GM20000 (cell line): ENCODE data around the gene ZCCHC24.

ENCODE experiments used
- DNase-seq: peaks from one replicate; pipeline ENCODE4 v3.0.0; 2012; ENCODE audit warnings: low spot score
- CTCF ChIP-seq: IDR thresholded peaks from 2 replicates; pipeline ENCODE4 v1.5.1; 2012; ENCODE audit warnings: mild to moderate bottlenecking, control low read depth; ENCODE audit errors: extremely low read depth, missing control alignments

The ZCCHC24 gene

GRCh38 chr10:79352035-79352877 lies 93.2 kb downstream of the ZCCHC24 start:
- peak; percentile 6 for DNase-seq
- TF ChIP-seq CTCF: no peak

- no peak for TF ChIP-seq CTCF
- no peak for DNase-seq
Observed at GRCh38 chr10:79351332-79351731, 94.1 kb downstream of the ZCCHC24 start.

DNA sequence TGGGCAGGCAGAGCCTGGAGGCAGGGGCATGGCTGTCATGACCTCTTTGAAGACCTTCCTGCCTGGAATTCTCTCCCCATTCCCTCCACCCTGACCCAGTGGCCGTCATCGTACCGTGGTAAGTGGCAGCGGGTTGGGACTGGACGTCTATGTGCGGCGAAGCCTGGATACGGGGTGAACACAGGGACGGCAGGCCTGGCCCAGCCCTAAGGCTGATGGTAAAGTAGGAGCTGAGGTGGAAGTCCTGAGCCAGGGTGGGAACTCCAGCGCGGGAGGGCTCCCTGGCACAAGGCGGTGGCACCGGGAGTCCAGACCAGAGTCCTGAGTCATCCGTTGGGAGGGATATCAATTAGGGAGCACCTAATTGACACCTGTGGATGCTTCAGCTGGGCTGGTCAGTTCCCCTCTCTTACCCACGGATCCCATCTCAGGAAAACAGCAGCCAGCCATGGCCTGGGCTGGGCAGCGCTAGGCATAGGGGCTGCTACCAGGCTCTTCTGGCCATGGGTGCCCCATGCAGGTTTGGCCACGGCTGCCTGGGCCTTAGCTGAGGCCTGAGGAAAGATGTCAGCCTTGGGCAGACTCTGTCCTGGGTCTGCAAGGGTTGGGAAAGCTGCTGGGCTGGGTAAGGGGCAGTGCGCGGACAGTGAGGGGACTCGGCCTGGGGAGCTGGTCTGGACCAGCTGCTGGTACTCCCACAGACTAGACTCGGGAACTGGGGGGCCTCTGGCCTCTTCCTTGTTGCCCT lies 94.8 kb downstream of the ZCCHC24 start:
- TF ChIP-seq CTCF: no peak
- peak; percentile 7 for DNase-seq

DNA sequence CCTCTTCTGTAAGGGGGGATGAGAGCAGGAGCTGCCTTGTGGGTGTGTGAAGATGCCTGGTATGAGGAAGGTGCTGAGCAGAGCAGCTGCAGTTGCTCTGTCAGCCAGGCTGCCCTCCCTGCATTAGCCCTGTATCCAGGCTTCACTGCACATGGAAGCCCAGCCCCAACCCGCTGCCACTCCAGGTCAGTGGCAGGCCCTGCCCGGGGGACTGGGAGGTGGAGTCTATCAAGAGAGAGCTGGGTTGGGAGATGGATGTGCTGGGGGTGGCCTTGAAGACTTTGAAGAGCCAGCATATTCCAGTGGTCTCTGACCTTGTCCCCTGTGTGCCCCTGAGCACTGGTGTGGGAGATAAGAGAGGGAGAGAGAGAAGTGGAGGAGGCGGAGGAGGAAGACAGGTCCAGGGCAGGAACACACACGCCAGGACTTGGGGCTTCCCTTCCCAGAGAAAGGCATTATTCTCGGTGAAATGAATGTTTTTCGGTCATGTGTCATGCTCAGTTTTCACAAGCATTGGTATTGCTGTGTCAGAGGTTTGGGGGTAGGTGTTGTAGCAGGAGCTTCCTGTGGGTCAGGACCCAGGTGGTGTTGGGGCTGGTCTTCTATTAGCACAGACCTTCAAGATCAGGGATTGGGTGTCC lies 95.5 kb downstream of the ZCCHC24 start:
- TF ChIP-seq CTCF: no peak
- DNase-seq: peak; percentile 5

GRCh38 chr10:79349072-79349491 lies 96.3 kb downstream of the ZCCHC24 start:
- no peak for DNase-seq
- no peak for TF ChIP-seq CTCF

DNA sequence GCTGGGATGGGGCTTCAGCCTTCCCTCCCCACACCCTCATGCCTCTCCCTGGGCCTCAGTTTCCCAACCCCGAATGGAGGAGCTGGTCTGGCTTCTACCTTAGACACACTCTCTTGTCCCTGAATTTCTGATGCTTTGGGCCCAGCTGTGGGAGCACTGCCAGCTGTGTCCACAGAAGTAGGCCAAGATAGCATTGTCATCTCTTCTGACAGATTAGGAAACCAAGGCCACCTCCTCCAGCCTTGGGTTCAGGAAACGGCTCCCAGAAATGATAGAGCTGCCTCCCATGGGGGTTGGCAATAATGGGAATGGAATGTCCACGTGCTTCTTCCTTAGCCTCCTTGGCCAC lies 96.8 kb downstream of the ZCCHC24 start:
- no peak for TF ChIP-seq CTCF
- peak; percentile 11 for DNase-seq

DNA sequence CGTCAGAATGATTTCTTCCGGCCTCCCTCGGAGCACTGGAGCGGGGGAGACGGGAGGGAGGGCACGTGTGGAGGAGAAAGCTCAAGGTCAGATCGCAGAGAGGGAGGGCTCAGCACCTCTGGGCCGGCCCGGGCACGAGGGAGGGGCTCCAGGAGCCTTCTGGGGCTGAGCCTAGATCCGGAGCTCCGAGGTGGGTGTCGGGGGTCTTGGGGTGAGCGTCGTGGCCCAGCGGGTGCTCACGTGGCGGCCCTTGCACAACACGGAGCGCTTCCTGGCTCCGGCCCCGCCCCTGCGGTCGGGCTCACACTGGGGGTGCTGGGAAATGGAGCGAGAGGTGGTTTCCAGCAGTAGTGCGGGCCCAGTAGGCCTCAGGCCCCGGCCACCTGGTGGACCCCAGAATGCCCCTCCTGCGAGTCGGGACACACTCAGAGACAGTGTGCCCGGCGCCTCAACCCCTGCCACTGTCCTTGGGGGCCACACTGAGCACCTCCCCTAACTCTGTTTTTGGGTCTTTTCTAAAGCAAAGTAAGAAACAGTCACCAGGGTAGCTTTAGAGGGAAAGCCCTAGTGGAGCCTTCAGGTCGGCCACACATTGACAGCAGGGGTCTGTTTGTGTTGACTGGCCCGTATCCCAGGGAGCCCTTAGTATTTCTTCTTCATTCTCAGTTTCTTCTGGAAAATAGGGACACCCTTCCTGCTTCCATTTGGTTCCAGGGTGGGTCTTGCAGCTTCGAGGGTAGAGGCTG lies 97.4 kb downstream of the ZCCHC24 start:
- no peak for TF ChIP-seq CTCF
- peak; percentile 88 for DNase-seq
